GM23338 (cell line): ENCODE results near the gene LAMC3. TPM values are rescaled to one million over a fixed set of nuclear protein-coding genes. Genes with fewer than 3 reads are reported as not detected.

Experiments
- ATAC-seq: fragments of 200-7000 bp; cut with Tn5 transposase; 3 replicates; pipeline ENCODE4 v1.9.1; 2020
- DNase-seq: peaks from one replicate; pipeline ENCODE4 v3.0.0-alpha.2; 2015; ENCODE audit warnings: low spot score
- H2AFZ ChIP-seq: fragments of 200-600 bp; sonication (generic); 2 replicates; pipeline ENCODE4 v1.8.0; 2016; ENCODE audit warnings: antibody characterized with exemption, mild to moderate bottlenecking, moderate library complexity
- H3F3A ChIP-seq: fragments of 200-600 bp; sonication (generic); replicated peaks from 2 replicates; pipeline ENCODE4 v1.8.0; 2017; ENCODE audit warnings: antibody characterized with exemption, mixed run types, low read depth
- H3K27ac ChIP-seq: fragments of 200-600 bp; sonication (generic); 2 replicates; pipeline ENCODE4 v1.6.1; 2016; ENCODE audit warnings: low read depth
- H3K27me3 ChIP-seq: fragments of 200-600 bp; sonication (generic); 2 replicates; pipeline ENCODE4 v1.8.0; 2016; ENCODE audit warnings: mild to moderate bottlenecking, mixed run types, moderate library complexity; ENCODE audit not compliant: insufficient read depth
- H3K36me3 ChIP-seq: fragments of 200-600 bp; sonication (generic); 2 replicates; pipeline ENCODE4 v1.8.0; 2016; ENCODE audit warnings: mild to moderate bottlenecking; ENCODE audit not compliant: insufficient read depth
- H3K4me1 ChIP-seq: fragments of 200-600 bp; sonication (generic); 2 replicates; pipeline ENCODE4 v1.8.0; 2016; ENCODE audit warnings: mild to moderate bottlenecking, moderate library complexity; ENCODE audit not compliant: insufficient read depth
- H3K4me2 ChIP-seq: fragments of 200-600 bp; sonication (generic); 2 replicates; pipeline ENCODE4 v1.7.1; 2017; ENCODE audit warnings: mixed run types
- H3K4me3 ChIP-seq: fragments of 200-600 bp; sonication (generic); 2 replicates; pipeline ENCODE4 v1.6.1; 2016; ENCODE audit warnings: mixed run types
- H3K79me2 ChIP-seq: fragments of 200-600 bp; sonication (generic); replicated peaks from 2 replicates; pipeline ENCODE4 v1.8.0; 2017; ENCODE audit warnings: mild to moderate bottlenecking; ENCODE audit not compliant: insufficient read depth
- H3K9me2 ChIP-seq: fragments of 200-600 bp; sonication (generic); 2 replicates; pipeline ENCODE4 v1.8.0; 2017; ENCODE audit not compliant: insufficient read depth
- H4K20me1 ChIP-seq: fragments of 200-600 bp; sonication (generic); replicated peaks from 2 replicates; pipeline ENCODE4 v1.8.0; 2017; ENCODE audit warnings: mild to moderate bottlenecking; ENCODE audit not compliant: insufficient read depth
- H3K27ac Mint-ChIP-seq: 2 replicates; pipeline ENCODE4 v1.8.0; 2020; ENCODE audit warnings: inconsistent platforms, mild to moderate bottlenecking, moderate library complexity, mixed read lengths
- H3K27me3 Mint-ChIP-seq: 3 replicates; pipeline ENCODE4 v1.8.0; 2022; ENCODE audit warnings: low read depth, mild to moderate bottlenecking, moderate library complexity, mixed read lengths, inconsistent platforms; ENCODE audit not compliant: insufficient read depth, poor library complexity
- H3K36me3 Mint-ChIP-seq: 3 replicates; pipeline ENCODE4 v1.8.0; 2021; ENCODE audit warnings: low read depth, mild to moderate bottlenecking, inconsistent platforms, moderate library complexity, mixed read lengths
- H3K4me1 Mint-ChIP-seq: 3 replicates; pipeline ENCODE4 v1.8.0; 2020; ENCODE audit warnings: mild to moderate bottlenecking, inconsistent platforms, mixed read lengths
- H3K4me3 Mint-ChIP-seq: 3 replicates; pipeline ENCODE4 v1.8.0; 2021; ENCODE audit warnings: moderate library complexity, mild to moderate bottlenecking, inconsistent platforms, mixed read lengths
- H3K9me3 Mint-ChIP-seq: 3 replicates; pipeline ENCODE4 v1.8.0; 2020; ENCODE audit warnings: moderate library complexity, mild to moderate bottlenecking, inconsistent platforms, mixed read lengths
- CREB1 ChIP-seq: fragments of 250-450 bp; sonication (Bioruptor Pico); IDR thresholded peaks from 2 replicates; pipeline ENCODE4 v1.5.0; 2020; ENCODE audit warnings: low read depth, mild to moderate bottlenecking, moderate library complexity
- CTCF ChIP-seq, 2 experiments: fragments of 200-600 bp in 1 of 2; sonication (generic) in 1 of 2; conservative IDR thresholded peaks; 2 replicates each; pipeline versions ENCODE4 v1.5.1 to v1.6.1; 2016 to 2017; ENCODE audit warnings: antibody characterized with exemption in 2 of 2, low read depth in 2 of 2, mild to moderate bottlenecking in 2 of 2, moderate library complexity in 1 of 2
- ETS1 ChIP-seq: IDR thresholded peaks from 2 replicates; pipeline ENCODE4 v1.6.1; 2016; ENCODE audit warnings: antibody characterized with exemption
- EZH2 ChIP-seq: fragments of 200-600 bp; sonication (generic); IDR thresholded peaks from one replicate; pipeline ENCODE4 v1.8.0; 2017; ENCODE audit warnings: antibody characterized with exemption, mild to moderate bottlenecking, low read depth; ENCODE audit not compliant: unreplicated experiment
- EZH2phosphoT487 ChIP-seq: fragments of 200-600 bp; sonication (generic); IDR thresholded peaks from one replicate; pipeline ENCODE4 v1.8.1; 2018; ENCODE audit warnings: antibody characterized with exemption; ENCODE audit not compliant: unreplicated experiment
- JUNB ChIP-seq: IDR thresholded peaks from one replicate; pipeline ENCODE4 v1.6.1; 2016; ENCODE audit warnings: antibody characterized with exemption; ENCODE audit not compliant: unreplicated experiment
- NANOG ChIP-seq: IDR thresholded peaks from 2 replicates; pipeline ENCODE4 v1.6.1; 2016; ENCODE audit warnings: antibody characterized with exemption, borderline replicate concordance
- POLR2AphosphoS5 ChIP-seq: IDR thresholded peaks from 2 replicates; pipeline ENCODE4 v1.6.1; 2016; ENCODE audit warnings: antibody characterized with exemption, low read depth
- REST ChIP-seq: IDR thresholded peaks from one replicate; pipeline ENCODE4 v1.6.1; 2018; ENCODE audit warnings: antibody characterized with exemption; ENCODE audit not compliant: unreplicated experiment
- STAT1 ChIP-seq: IDR thresholded peaks from one replicate; pipeline ENCODE4 v1.6.1; 2016; ENCODE audit warnings: antibody characterized with exemption; ENCODE audit not compliant: unreplicated experiment
- ZNF114 ChIP-seq: fragments of 250-450 bp; sonication (Bioruptor Pico); IDR thresholded peaks from 2 replicates; pipeline ENCODE4 v1.5.0; 2020; ENCODE audit warnings: mild to moderate bottlenecking, moderate library complexity
- ZNF331 ChIP-seq: fragments of 250-450 bp; sonication (Bioruptor Pico); IDR thresholded peaks from 2 replicates; pipeline ENCODE4 v1.5.0; 2020; ENCODE audit warnings: low read depth, mild to moderate bottlenecking, moderate library complexity
- ZNF462 ChIP-seq: fragments of 250-450 bp; sonication (Bioruptor Pico); IDR thresholded peaks from 2 replicates; pipeline ENCODE4 v1.5.0; 2020; ENCODE audit warnings: mild to moderate bottlenecking, moderate library complexity
- polyA plus RNA-seq: library from polyadenylated mRNA; unstranded; fragments of >200 nt; fragmentation: Nextera tagmentation; extraction: Ambion mirVana; gene quantifications from 2 replicates; pipeline ENCODE4 v1.2.1, GENCODE V29; 2016
- total RNA-seq: library from RNA; depleted of rRNA; stranded (reverse); fragments of >200 nt; shearing (Covaris generic); gene quantifications from 2 replicates; pipeline ENCODE4 v1.2.3, GENCODE V29; 2014

Gene LAMC3
- total and polyA plus RNA-seq, 2 experiments from 2014 or later = 9.0 to 27.4 TPM

- peaks cover 2% of the 10 kb centered on the region; the same call in 1 of the 3 replicates for H3K36me3 Mint-ChIP-seq
- no peak overlapping the region for H3K4me3 Mint-ChIP-seq
- peaks cover 2% of the 10 kb centered on the region for H3K27me3 Mint-ChIP-seq
- H3K4me1 Mint-ChIP-seq = no peaks in the 10 kb centered on the region
- Histone ChIP-seq H2AFZ (no peak overlapping the region), H4K20me1 (no peaks in the 10 kb centered on the region), H3K36me3 (no peaks in the 10 kb centered on the region), H3K9me2 (no peaks in the 10 kb centered on the region), H3K27me3 (no peaks in the 10 kb centered on the region), H3K4me1 (no peaks in the 10 kb centered on the region), H3K4me2 (no peak overlapping the region), H3K79me2 (no peaks in the 10 kb centered on the region), H3K4me3 (no peak overlapping the region), H3F3A (no peaks in the 10 kb centered on the region), H3K27ac (no peak overlapping the region)
- no peaks in the 10 kb centered on the region for H3K9me3 Mint-ChIP-seq
- no peak for TF ChIP-seq ZNF114 (CRISPR knock-in tag)
- TF ChIP-seq EZH2 = no peak
- TF ChIP-seq NANOG = no peak
- no peak for TF ChIP-seq ZNF331 (CRISPR knock-in tag)
- no peak for TF ChIP-seq POLR2AphosphoS5
- TF ChIP-seq CTCF (conservative IDR thresholded peaks at IDR 0.05; ENCODE audit: low read depth in 2 of 2) = no peak
- no peak for TF ChIP-seq ETS1
- TF ChIP-seq EZH2phosphoT487 = no peak
- no peak for TF ChIP-seq ZNF462 (CRISPR knock-in tag)
- no peak for TF ChIP-seq REST
- no peak for TF ChIP-seq CREB1 (CRISPR knock-in tag)
- TF ChIP-seq STAT1 = no peak
- TF ChIP-seq JUNB = no peak
- H3K27ac Mint-ChIP-seq = no peak overlapping the region
- no peak for DNase-seq
- ATAC-seq = no peak
Measured at GRCh38 chr9:131062969-131063368, 54.0 kb downstream of the LAMC3 start.
